Trophoblast cell (in vitro differentiated cells and primary cell): ENCODE results near the gene KCNC3.
"Not testable (repeated sequence)": the region's sequence is repeated elsewhere in the genome, so short reads cannot be mapped to it uniquely, and the experiment has no call there.

Experiments used
- DNase-seq, 2 donors: peaks; one replicate each; pipeline ENCODE4 v3.0.0-alpha.2; 2016
- H2AFZ ChIP-seq: 2 replicates; pipeline ENCODE4 v1.6.1; 2013; ENCODE audit warnings: low read length, moderate library complexity, mild to moderate bottlenecking; ENCODE audit not compliant: insufficient read depth, poor library complexity
- H2AK5ac ChIP-seq: 2 replicates; pipeline ENCODE4 v1.6.1; 2013; ENCODE audit warnings: mild to moderate bottlenecking, low read length
- H2BK120ac ChIP-seq: 2 replicates; pipeline ENCODE4 v1.6.1; 2013; ENCODE audit warnings: low read length, mild to moderate bottlenecking, moderate library complexity; ENCODE audit not compliant: insufficient read depth, poor library complexity
- H2BK12ac ChIP-seq: 2 replicates; pipeline ENCODE4 v1.6.1; 2013; ENCODE audit warnings: mild to moderate bottlenecking, low read length, moderate library complexity
- H2BK5ac ChIP-seq: 2 replicates; pipeline ENCODE4 v1.6.1; 2013; ENCODE audit warnings: low read length, low read depth, moderate library complexity, mild to moderate bottlenecking; ENCODE audit not compliant: poor library complexity
- H3K14ac ChIP-seq: 2 replicates; pipeline ENCODE4 v1.6.1; 2013; ENCODE audit warnings: mild to moderate bottlenecking, low read length
- H3K18ac ChIP-seq: 2 replicates; pipeline ENCODE4 v1.6.1; 2013; ENCODE audit warnings: mild to moderate bottlenecking, low read length
- H3K23ac ChIP-seq: 2 replicates; pipeline ENCODE4 v1.6.1; 2013; ENCODE audit warnings: low read length
- H3K27ac ChIP-seq: 2 replicates; pipeline ENCODE4 v1.5.1; 2013; ENCODE audit warnings: low read depth, mild to moderate bottlenecking, inconsistent platforms, low read length, moderate library complexity
- H3K27me3 ChIP-seq: 2 replicates; pipeline ENCODE4 v1.6.1; 2013; ENCODE audit warnings: inconsistent platforms, mild to moderate bottlenecking, low read length, moderate library complexity; ENCODE audit not compliant: insufficient read depth
- H3K36me3 ChIP-seq, 2 experiments: 1 replicate in 1 of 2; 2 replicates in 1 of 2; pipeline ENCODE4 v1.6.1; 2013; ENCODE audit warnings: low read length in 2 of 2, mild to moderate bottlenecking in 2 of 2, moderate library complexity in 1 of 2; ENCODE audit not compliant: insufficient read depth in 2 of 2, control insufficient read depth in 1 of 2
- H3K4ac ChIP-seq: 2 replicates; pipeline ENCODE4 v1.6.1; 2013; ENCODE audit warnings: low read depth, mild to moderate bottlenecking, low read length, moderate library complexity
- H3K4me1 ChIP-seq, 2 experiments: 1 replicate in 1 of 2; 2 replicates in 1 of 2; pipeline ENCODE4 v1.6.1; 2013; ENCODE audit warnings: low read length in 2 of 2, mild to moderate bottlenecking in 2 of 2, moderate library complexity in 1 of 2; ENCODE audit not compliant: insufficient read depth in 2 of 2, control insufficient read depth in 1 of 2
- H3K4me2 ChIP-seq: 2 replicates; pipeline ENCODE4 v1.6.1; 2013; ENCODE audit warnings: inconsistent platforms, mild to moderate bottlenecking, low read length, moderate library complexity
- H3K4me3 ChIP-seq: 2 replicates; pipeline ENCODE4 v1.5.1; 2013; ENCODE audit warnings: mild to moderate bottlenecking, low read depth, low read length, inconsistent platforms
- H3K79me1 ChIP-seq: one replicate; pipeline ENCODE4 v1.6.1; 2013; ENCODE audit warnings: low read length
- H3K79me2 ChIP-seq: 2 replicates; pipeline ENCODE4 v1.6.1; 2013; ENCODE audit warnings: low read length, mild to moderate bottlenecking; ENCODE audit not compliant: control insufficient read depth, insufficient read depth, poor library complexity
- H3K9ac ChIP-seq: 2 replicates; pipeline ENCODE4 v1.6.1; 2013; ENCODE audit warnings: mild to moderate bottlenecking, low read length
- H3K9me3 ChIP-seq: 2 replicates; pipeline ENCODE4 v1.6.1; 2013; ENCODE audit warnings: low read depth, mild to moderate bottlenecking, control low read depth, inconsistent platforms, low read length; ENCODE audit not compliant: insufficient read depth
- H4K12ac ChIP-seq: 2 replicates; pipeline ENCODE4 v1.6.1; 2013; ENCODE audit warnings: low read depth, mild to moderate bottlenecking, low read length, moderate library complexity
- H4K8ac ChIP-seq: 2 replicates; pipeline ENCODE4 v1.6.1; 2013; ENCODE audit warnings: low read depth, mild to moderate bottlenecking, low read length, moderate library complexity
- H4K91ac ChIP-seq: one replicate; pipeline ENCODE4 v1.6.1; 2013; ENCODE audit warnings: low read depth, mild to moderate bottlenecking, low read length, moderate library complexity
- WGBS: extraction: QIAGEN DNeasy Blood & Tissue Kit; methylation state at CpG from one replicate; pipeline ENCODE4 v1.1.7; 2013; ENCODE audit warnings: missing lambda C conversion rate; ENCODE audit not compliant: insufficient read length, insufficient coverage; ENCODE audit errors: extremely low coverage; 5-methylcytosine and 5-hydroxymethylcytosine counted together

The KCNC3 gene

GRCh38 chr19:50329926-50330294, 733 bp upstream of the KCNC3 start:
- no CpG with 5 or more reads among the region's 18 CpGs for WGBS
- Histone ChIP-seq H3K18ac (peak overlapping the region; percentile 3), H4K91ac (peak overlapping the region; percentile 59), H3K79me2 (peaks cover 25% of the 10 kb centered on the region), H3K4me1 (peaks cover 23 to 36% of the 10 kb centered on the region in 2 experiments), H3K9ac (peak overlapping the region; percentile 84), H2BK5ac (peak overlapping the region; percentile 71), H3K27ac (peak overlapping the region; percentile 91), H3K4ac (peak overlapping the region; percentile 1), H4K8ac (peak overlapping the region; percentile 48), H3K4me2 (peak overlapping the region; percentile 65), H3K4me3 (peak overlapping the region; percentile 83), H2AFZ (peak overlapping the region; percentile 0), H4K12ac (peak overlapping the region; percentile 1), H2BK120ac (peak overlapping the region; percentile 16), H3K14ac (peak overlapping the region; percentile 85), H3K79me1 (peaks cover 46% of the 10 kb centered on the region)
- DNase-seq, H2AK5ac ChIP-seq, H3K23ac ChIP-seq, H3K9me3 ChIP-seq, H2BK12ac ChIP-seq, H3K36me3 ChIP-seq, H3K27me3 ChIP-seq: not testable (repeated sequence)

GRCh38 chr19:50328873-50329145, 368 bp downstream of the KCNC3 start:
- no CpG with 5 or more reads among the region's 40 CpGs for WGBS
- Histone ChIP-seq H3K79me1 (peaks cover 41% of the 10 kb centered on the region), H3K4me2 (peak overlapping the region; percentile 63), H3K27me3 (no peaks in the 10 kb centered on the region), H3K14ac (no peak overlapping the region), H4K8ac (no peak overlapping the region), H3K4me3 (peak overlapping the region; percentile 83), H3K9me3 (no peaks in the 10 kb centered on the region), H3K4ac (no peak overlapping the region), H3K23ac (no peak overlapping the region), H3K4me1 (peaks cover 16 to 30% of the 10 kb centered on the region in 2 experiments), H3K79me2 (peaks cover 22% of the 10 kb centered on the region), H4K12ac (no peak overlapping the region), H2BK12ac (no peak overlapping the region), H2BK5ac (no peak overlapping the region), H2AFZ (no peak overlapping the region), H4K91ac (no peak overlapping the region), H3K36me3 (peaks cover under 1 to 6% of the 10 kb centered on the region in 2 experiments), H2BK120ac (no peak overlapping the region), H3K9ac (peak overlapping the region; percentile 74), H3K27ac (no peak overlapping the region), H3K18ac (no peak overlapping the region), H2AK5ac (no peak overlapping the region)
- DNase-seq, result no peak

- Histone ChIP-seq H3K27me3 (no peaks in the 10 kb centered on the region), H2BK12ac (no peak overlapping the region), H4K91ac (peak overlapping the region; percentile 50), H3K18ac (peak overlapping the region; percentile 91), H3K9me3 (no peaks in the 10 kb centered on the region), H3K23ac (no peak overlapping the region), H3K4ac (peak overlapping the region; percentile 63), H3K14ac (peak overlapping the region; percentile 79), H4K8ac (peak overlapping the region; percentile 40), H3K4me3 (peak overlapping the region; percentile 83), H2BK5ac (peak overlapping the region; percentile 38), H3K9ac (peak overlapping the region; percentile 74), H2AK5ac (peak overlapping the region; percentile 35), H3K36me3 (peaks cover 6 to 11% of the 10 kb centered on the region in 2 experiments), H3K4me2 (peak overlapping the region; percentile 63), H3K4me1 (peaks cover 16 to 29% of the 10 kb centered on the region in 2 experiments), H2AFZ (peak overlapping the region; percentile 30), H2BK120ac (peak overlapping the region; percentile 22), H3K79me2 (peaks cover 22% of the 10 kb centered on the region), H3K27ac (no peak overlapping the region), H3K79me1 (peaks cover 38% of the 10 kb centered on the region), H4K12ac (no peak overlapping the region)
- WGBS, result no CpG with 5 or more reads among the region's 104 CpGs
- peak in 1 of 2 donors; percentile 38 for DNase-seq
Measured at GRCh38 chr19:50328224-50328872, 829 bp downstream of the KCNC3 start.

- Histone ChIP-seq H3K4me1 (peaks cover 16 to 27% of the 10 kb centered on the region in 2 experiments), H3K4ac (peak overlapping the region; percentile 42), H3K27ac (no peak overlapping the region), H2BK5ac (no peak overlapping the region), H4K91ac (no peak overlapping the region), H4K12ac (no peak overlapping the region), H3K79me2 (peaks cover 19% of the 10 kb centered on the region), H2AK5ac (no peak overlapping the region), H2BK12ac (no peak overlapping the region), H4K8ac (no peak overlapping the region), H3K18ac (no peak overlapping the region), H2AFZ (no peak overlapping the region), H3K14ac (no peak overlapping the region), H2BK120ac (no peak overlapping the region), H3K36me3 (peaks cover 12 to 17% of the 10 kb centered on the region in 2 experiments), H3K23ac (no peak overlapping the region), H3K79me1 (peaks cover 31% of the 10 kb centered on the region), H3K4me2 (peak overlapping the region; percentile 63), H3K4me3 (peak overlapping the region; percentile 56), H3K9me3 (no peaks in the 10 kb centered on the region), H3K9ac (no peak overlapping the region), H3K27me3 (no peaks in the 10 kb centered on the region)
- DNase-seq, result no peak
- no CpG with 5 or more reads among the region's 20 CpGs for WGBS
Measured at GRCh38 chr19:50327461-50328223, 1.5 kb downstream of the KCNC3 start.
